ENCODE results near the gene SLC15A4. TPM values are rescaled to one million over a fixed set of nuclear protein-coding genes. Genes with fewer than 3 reads are reported as not detected.
A peak's percentile ranks its signal among the peaks of the same experiment; 100 is the strongest.

The SLC15A4 gene
- total and polyA plus RNA-seq, 9 of the 15 experiments (the other 6 are each of a cell fraction or from before 2014, with no cell fraction given) = 5.5 to 20.8 (median 10.1) TPM

GRCh38 chr12:128823916-128824839 lies at the start of gene SLC15A4 (continued):
- no peak for TF ChIP-seq CUX1 (CRISPR knock-in tag; IDR thresholded peaks at IDR 0.05)
- no peak for TF ChIP-seq ZNF707 (CRISPR knock-in tag; conservative IDR thresholded peaks at IDR 0.05)
- peak; percentile 79 for TF ChIP-seq MGA (IDR thresholded peaks at IDR 0.05)
- peak; percentile 64 for TF ChIP-seq VEZF1 (CRISPR knock-in tag; IDR thresholded peaks at IDR 0.05)
- no peak for TF ChIP-seq ILF3 (IDR thresholded peaks at IDR 0.05; ENCODE audit: borderline replicate concordance)
- TF ChIP-seq NEUROD1 (IDR thresholded peaks at IDR 0.05; ENCODE audit: borderline replicate concordance, low read depth, low read length, partially characterized antibody) = peak; percentile 85
- no peak for TF ChIP-seq ZNF561 (CRISPR knock-in tag; conservative IDR thresholded peaks at IDR 0.05)
